Neural progenitor cell (in vitro differentiated cells): ENCODE data around the gene NELFB.

Source experiments
- CTCF ChIP-seq: fragments of 200-600 bp; sonication (generic); IDR thresholded peaks from 2 replicates; pipeline ENCODE4 v1.5.1; 2017; ENCODE audit warnings: antibody characterized with exemption, mild to moderate bottlenecking
- EZH2 ChIP-seq: fragments of 200-600 bp; sonication (generic); IDR thresholded peaks from 2 replicates; pipeline ENCODE4 v1.6.1; 2017; ENCODE audit warnings: antibody characterized with exemption, mild to moderate bottlenecking, moderate library complexity

GRCh38 chr9:137268538-137269201 lies 13.5 kb downstream of the NELFB start:
- TF ChIP-seq CTCF, result no peak
- no peak for TF ChIP-seq EZH2
